C4-2B (cell line): ENCODE results near the gene SLC25A47.
"Not testable (repeated sequence)": the region's sequence is repeated elsewhere in the genome, so short reads cannot be mapped to it uniquely, and the experiment has no call there.

Experiments
- H3K27ac ChIP-seq: fragments of 450-650 bp; 2 replicates; pipeline ENCODE4 v1.5.1; 2017
- CTCF ChIP-seq: fragments of 450-650 bp; conservative IDR thresholded peaks from 2 replicates; pipeline ENCODE4 v1.5.1; 2017; ENCODE audit warnings: mild to moderate bottlenecking
- ZFX ChIP-seq: fragments of 450-650 bp; IDR thresholded peaks from 2 replicates; pipeline ENCODE4 v1.6.1; 2017

SLC25A47 gene

GRCh38 chr14:100287202-100287997 lies 35.7 kb upstream of the SLC25A47 start:
- no peak overlapping the region for H3K27ac ChIP-seq
- TF ChIP-seq ZFX (no peak), CTCF (no peak)

GRCh38 chr14:100287998-100288295 lies 35.2 kb upstream of the SLC25A47 start:
- not testable (repeated sequence) for H3K27ac ChIP-seq

- no peak for TF ChIP-seq CTCF
- TF ChIP-seq ZFX: no peak
- H3K27ac ChIP-seq: no peak overlapping the region
Measured at GRCh38 chr14:100288382-100289185, 34.6 kb upstream of the SLC25A47 start.

- TF ChIP-seq ZFX (no peak), CTCF (no peak)
- no peak overlapping the region for H3K27ac ChIP-seq
Measured at GRCh38 chr14:100289916-100290606, 33.1 kb upstream of the SLC25A47 start.

- H3K27ac ChIP-seq: no peak overlapping the region
- TF ChIP-seq ZFX (no peak), CTCF (no peak)
Measured at GRCh38 chr14:100290607-100291304, 32.4 kb upstream of the SLC25A47 start.

GRCh38 chr14:100291305-100292075 lies 31.6 kb upstream of the SLC25A47 start:
- no peak overlapping the region for H3K27ac ChIP-seq
- TF ChIP-seq ZFX: no peak
- no peak for TF ChIP-seq CTCF

GRCh38 chr14:100292301-100292775 lies 30.8 kb upstream of the SLC25A47 start:
- TF ChIP-seq ZFX: no peak
- no peak for TF ChIP-seq CTCF
- no peak overlapping the region for H3K27ac ChIP-seq
